Fibroblast of lung (primary cell): ENCODE results near the gene CDC37.

ENCODE experiments used
- CTCF ChIP-seq, 2 donors: IDR thresholded peaks in 1 of 2; conservative IDR thresholded peaks in 1 of 2; 1 replicate in 1 of 2; 2 replicates in 1 of 2; pipeline ENCODE4 v1.5.1; 2011 to 2012; ENCODE audit warnings: low read length in 2 of 2, control low read depth in 1 of 2, inconsistent platforms in 1 of 2, low read depth in 1 of 2, mild to moderate bottlenecking in 1 of 2
- EZH2 ChIP-seq: IDR thresholded peaks from 2 replicates; pipeline ENCODE4 v1.5.1; 2012; ENCODE audit warnings: low read length, control low read depth, mild to moderate bottlenecking; ENCODE audit errors: missing control alignments

- TF ChIP-seq CTCF (conservative IDR thresholded peaks at IDR 0.05 in 1 of 2, IDR thresholded peaks at IDR 0.05 in 1 of 2; ENCODE audit: low read depth in 1 of 2, low read length in 2 of 2) = no peak
- TF ChIP-seq EZH2 = no peak
These were observed 27.3 kb upstream of the CDC37 start for GRCh38 chr19:10430505-10431253.
